HFF-Myc (cell line): ENCODE results near the gene CCL24.
"Not testable (repeated sequence)": the region's sequence is repeated elsewhere in the genome, so short reads cannot be mapped to it uniquely, and the experiment has no call there.

Source experiments
- DNase-seq: peaks from one replicate; pipeline ENCODE4 v3.0.0-alpha.2; 2011; ENCODE audit warnings: low read depth; ENCODE audit errors: extremely low read depth
- H3K4me3 ChIP-seq: replicated peaks from 2 replicates; pipeline ENCODE4 v1.5.1; 2011; ENCODE audit warnings: low read depth, mild to moderate bottlenecking, control low read depth, low read length
- CTCF ChIP-seq: IDR thresholded peaks from 2 replicates; pipeline ENCODE4 v1.5.1; 2012; ENCODE audit warnings: mild to moderate bottlenecking, low read depth, low read length, control low read depth; ENCODE audit errors: missing control alignments

CCL24 gene

GRCh38 chr7:75798770-75799169, 14.8 kb downstream of the CCL24 start:
- no peak overlapping the region for H3K4me3 ChIP-seq
- TF ChIP-seq CTCF: no peak
- no peak for DNase-seq

- no peak overlapping the region for H3K4me3 ChIP-seq
- DNase-seq: no peak
- TF ChIP-seq CTCF: no peak
These were observed 17.2 kb downstream of the CCL24 start for GRCh38 chr7:75796420-75796819.

- H3K4me3 ChIP-seq: no peak overlapping the region
- no peak for DNase-seq
- TF ChIP-seq CTCF: no peak
These were observed 17.7 kb downstream of the CCL24 start for GRCh38 chr7:75795831-75796285.

GRCh38 chr7:75793676-75794075, 19.9 kb downstream of the CCL24 start:
- no peak for DNase-seq
- H3K4me3 ChIP-seq: no peak overlapping the region
- TF ChIP-seq CTCF: no peak

- H3K4me3 ChIP-seq, DNase-seq: not testable (repeated sequence)
These were observed 21.0 kb downstream of the CCL24 start for GRCh38 chr7:75792567-75792966.

- DNase-seq: no peak
- no peak overlapping the region for H3K4me3 ChIP-seq
- TF ChIP-seq CTCF: no peak
These were observed 24.2 kb downstream of the CCL24 start for GRCh38 chr7:75789361-75789924.

- H3K4me3 ChIP-seq, DNase-seq: not testable (repeated sequence)
These were observed 25.3 kb downstream of the CCL24 start for GRCh38 chr7:75788154-75788847.

GRCh38 chr7:75783058-75783457, 30.5 kb downstream of the CCL24 start:
- DNase-seq, H3K4me3 ChIP-seq: not testable (repeated sequence)

GRCh38 chr7:75780647-75781273, 32.8 kb downstream of the CCL24 start:
- not testable (repeated sequence) for DNase-seq, H3K4me3 ChIP-seq

- H3K4me3 ChIP-seq: not testable (repeated sequence)
These were observed 34.1 kb downstream of the CCL24 start for GRCh38 chr7:75779516-75779915.

GRCh38 chr7:75779035-75779434, 34.6 kb downstream of the CCL24 start:
- DNase-seq, H3K4me3 ChIP-seq: not testable (repeated sequence)

More at GRCh38 chr7:75779516-75779915, 34.1 kb downstream of the CCL24 start:
- not testable (repeated sequence) for DNase-seq
